Motor neuron (in vitro differentiated cells): ENCODE measurements around the gene TBXAS1. TPM values are rescaled to one million over a fixed set of nuclear protein-coding genes. Genes with fewer than 3 reads are reported as not detected.

Experiments
- ATAC-seq, 8 experiments: fragments of 200-7000 bp; cut with Tn5 transposase; replicated peaks in 6 of 8; 2 replicates each; pipeline ENCODE4 v1.8.0; 2021; ENCODE audit warnings: mild to moderate bottlenecking in 8 of 8, moderate library complexity in 8 of 8
- H3K27ac ChIP-seq, 2 donors: fragments of 250-450 bp; sonication (Bioruptor Pico); 2 replicates each; pipeline ENCODE4 v1.9.0; 2021; ENCODE audit warnings: antibody characterized with exemption in 2 of 2, mild to moderate bottlenecking in 2 of 2, moderate library complexity in 1 of 2
- H3K4me1 ChIP-seq, 2 donors: fragments of 250-450 bp; sonication (Bioruptor Pico); replicated peaks in 1 of 2; 2 replicates each; pipeline ENCODE4 v1.6.1; 2021; ENCODE audit warnings: antibody characterized with exemption in 2 of 2, mild to moderate bottlenecking in 2 of 2, moderate library complexity in 1 of 2
- H3K4me3 ChIP-seq, 5 donors: fragments of 250-450 bp; sonication (Bioruptor Pico); 2 replicates each; pipeline ENCODE4 v1.9.0; 2021; ENCODE audit warnings: antibody characterized with exemption in 5 of 5, mild to moderate bottlenecking in 5 of 5, moderate library complexity in 4 of 5
- WGBS, 10 experiments: fragments of 450-650 bp; shearing (Covaris generic); methylation state at CpG; one replicate each; pipeline ENCODE4 v1.0.0; 2022; 5-methylcytosine and 5-hydroxymethylcytosine counted together
- in situ Hi-C, 9 experiments: fragments of 400-800 bp; cut with MboI; loops; one replicate each; pipeline ENCODE4 v1.15.0; 2021; ENCODE audit warnings: low sequenced_read_pairs in 9 of 9, low pct_unique_long_range_greater_than_20kb in 2 of 9; ENCODE audit not compliant: unreplicated experiment in 9 of 9
- total RNA-seq, 8 experiments: library from RNA; unstranded; fragments of 300-600 nt; gene quantifications; 2 replicates each; pipeline versions ENCODE4 v1.2.3 to v1.2.4, GENCODE V29; 2022

The TBXAS1 gene
- total RNA-seq, 8 experiments from 2014 or later: 0.31 to 2.5 (median 0.46) TPM

GRCh38 chr7:139851770-139852481 lies 22.9 kb downstream of the TBXAS1 start:
- Histone ChIP-seq H3K4me3 (no peak overlapping the region), H3K27ac (no peak overlapping the region), H3K4me1 (no peaks in the 10 kb centered on the region)
- ATAC-seq: no peak
- in situ Hi-C loops: no loop called here
- 60 to 90% (median 82%) methylated on average over 1 to 4 of the region's 4 CpGs; no CpG with 5 or more reads in 2 of the 10 experiments for WGBS, 10 experiments

- Histone ChIP-seq H3K4me3 (no peak overlapping the region), H3K27ac (no peak overlapping the region), H3K4me1 (no peaks in the 10 kb centered on the region)
- 50 to 100% (median 83%) methylated on average over 1 of the region's 1 CpG; no CpG with 5 or more reads in 5 of the 10 experiments for WGBS, 10 experiments
- no peak for ATAC-seq
- in situ Hi-C loops: no loop called here
These were observed 23.4 kb downstream of the TBXAS1 start for GRCh38 chr7:139852482-139852845.

- no peak overlapping the region for H3K4me3 ChIP-seq
- in situ Hi-C loops: no loop called here
- no peak for ATAC-seq
- H3K27ac ChIP-seq: no peak overlapping the region
- WGBS, 10 experiments: 17 to 100% (median 71%) methylated on average over 1 to 4 of the region's 5 CpGs; no CpG with 5 or more reads in 2 of the 10 experiments
- H3K4me1 ChIP-seq: no peaks in the 10 kb centered on the region
These were observed 24.6 kb downstream of the TBXAS1 start for GRCh38 chr7:139853506-139854123.

GRCh38 chr7:139854124-139854511 lies 25.1 kb downstream of the TBXAS1 start:
- no peak for ATAC-seq

GRCh38 chr7:139854803-139855497 lies 25.9 kb downstream of the TBXAS1 start:
- WGBS, 10 experiments: 69 to 100% (median 83%) methylated on average over 1 to 3 of the region's 4 CpGs; no CpG with 5 or more reads in 3 of the 10 experiments
- in situ Hi-C loops: no loop called here
- no peak overlapping the region for H3K4me3 ChIP-seq
- H3K27ac ChIP-seq: no peak overlapping the region
- ATAC-seq: no peak
- no peaks in the 10 kb centered on the region for H3K4me1 ChIP-seq

More at GRCh38 chr7:139854124-139854511, 25.1 kb downstream of the TBXAS1 start:
- H3K4me3 ChIP-seq: no peak overlapping the region
- no peak overlapping the region for H3K27ac ChIP-seq
- in situ Hi-C loops: no loop called here
- 43 to 93% (median 87%) methylated on average over 1 to 5 of the region's 5 CpGs; no CpG with 5 or more reads in 4 of the 10 experiments for WGBS, 10 experiments
- no peaks in the 10 kb centered on the region for H3K4me1 ChIP-seq

- in situ Hi-C loops: no loop called here
- no peak for ATAC-seq
- Histone ChIP-seq H3K4me1 (no peaks in the 10 kb centered on the region), H3K4me3 (no peak overlapping the region), H3K27ac (no peak overlapping the region)
- 36 to 92% (median 54%) methylated on average over 2 to 8 of the region's 9 CpGs for WGBS, 10 experiments
These were observed 26.6 kb downstream of the TBXAS1 start for GRCh38 chr7:139855498-139856270.

GRCh38 chr7:139857791-139858190 lies 28.7 kb downstream of the TBXAS1 start:
- Histone ChIP-seq H3K4me1 (no peaks in the 10 kb centered on the region), H3K4me3 (no peak overlapping the region), H3K27ac (no peak overlapping the region)
- in situ Hi-C loops: no loop called here
- 67 to 100% (median 97%) methylated on average over 1 to 3 of the region's 3 CpGs; no CpG with 5 or more reads in 5 of the 10 experiments for WGBS, 10 experiments
- ATAC-seq: no peak

- Histone ChIP-seq H3K4me3 (no peak overlapping the region), H3K4me1 (no peaks in the 10 kb centered on the region), H3K27ac (no peak overlapping the region)
- 14 to 100% (median 78%) methylated on average over 1 to 3 of the region's 4 CpGs; no CpG with 5 or more reads in 1 of the 10 experiments for WGBS, 10 experiments
- in situ Hi-C loops: no loop called here
- no peak for ATAC-seq
These were observed 31.2 kb downstream of the TBXAS1 start for GRCh38 chr7:139860090-139860775.

- ATAC-seq: no peak
- in situ Hi-C loops: no loop called here
- Histone ChIP-seq H3K4me3 (no peak overlapping the region), H3K27ac (no peak overlapping the region), H3K4me1 (no peaks in the 10 kb centered on the region)
- 0 to 100% (median 47%) methylated on average over 1 to 2 of the region's 2 CpGs; no CpG with 5 or more reads in 3 of the 10 experiments for WGBS, 10 experiments
These were observed 32.7 kb downstream of the TBXAS1 start for GRCh38 chr7:139861803-139862202.

- H3K4me3 ChIP-seq: no peak overlapping the region
- in situ Hi-C loops: no loop called here
- no peak overlapping the region for H3K27ac ChIP-seq
- H3K4me1 ChIP-seq: no peaks in the 10 kb centered on the region
- no peak for ATAC-seq
- 65 to 99% (median 88%) methylated on average over 4 to 7 of the region's 7 CpGs for WGBS, 10 experiments
These were observed 37.2 kb downstream of the TBXAS1 start for GRCh38 chr7:139866047-139866837.

- in situ Hi-C loops: no loop called here
- Histone ChIP-seq H3K4me1 (no peaks in the 10 kb centered on the region), H3K4me3 (no peak overlapping the region), H3K27ac (no peak overlapping the region)
- no peak for ATAC-seq
- 70 to 100% (median 84%) methylated on average over 2 to 8 of the region's 8 CpGs for WGBS, 10 experiments
These were observed 38.8 kb downstream of the TBXAS1 start for GRCh38 chr7:139867847-139868246.

- H3K4me3 ChIP-seq: no peak overlapping the region
- H3K4me1 ChIP-seq: no peaks in the 10 kb centered on the region
- H3K27ac ChIP-seq: no peak overlapping the region
- WGBS, 10 experiments: 10 to 100% (median 83%) methylated on average over 1 to 2 of the region's 2 CpGs; no CpG with 5 or more reads in 4 of the 10 experiments
- in situ Hi-C loops: no loop called here
- no peak for ATAC-seq
These were observed 40.8 kb downstream of the TBXAS1 start for GRCh38 chr7:139869886-139870285.
